ENCODE data around the gene MOGAT3. TPM values are rescaled to one million over a fixed set of nuclear protein-coding genes. Genes with fewer than 3 reads are reported as not detected.

Gene MOGAT3
- total RNA-seq, 6 donors from 2014 or later = not detected

DNA sequence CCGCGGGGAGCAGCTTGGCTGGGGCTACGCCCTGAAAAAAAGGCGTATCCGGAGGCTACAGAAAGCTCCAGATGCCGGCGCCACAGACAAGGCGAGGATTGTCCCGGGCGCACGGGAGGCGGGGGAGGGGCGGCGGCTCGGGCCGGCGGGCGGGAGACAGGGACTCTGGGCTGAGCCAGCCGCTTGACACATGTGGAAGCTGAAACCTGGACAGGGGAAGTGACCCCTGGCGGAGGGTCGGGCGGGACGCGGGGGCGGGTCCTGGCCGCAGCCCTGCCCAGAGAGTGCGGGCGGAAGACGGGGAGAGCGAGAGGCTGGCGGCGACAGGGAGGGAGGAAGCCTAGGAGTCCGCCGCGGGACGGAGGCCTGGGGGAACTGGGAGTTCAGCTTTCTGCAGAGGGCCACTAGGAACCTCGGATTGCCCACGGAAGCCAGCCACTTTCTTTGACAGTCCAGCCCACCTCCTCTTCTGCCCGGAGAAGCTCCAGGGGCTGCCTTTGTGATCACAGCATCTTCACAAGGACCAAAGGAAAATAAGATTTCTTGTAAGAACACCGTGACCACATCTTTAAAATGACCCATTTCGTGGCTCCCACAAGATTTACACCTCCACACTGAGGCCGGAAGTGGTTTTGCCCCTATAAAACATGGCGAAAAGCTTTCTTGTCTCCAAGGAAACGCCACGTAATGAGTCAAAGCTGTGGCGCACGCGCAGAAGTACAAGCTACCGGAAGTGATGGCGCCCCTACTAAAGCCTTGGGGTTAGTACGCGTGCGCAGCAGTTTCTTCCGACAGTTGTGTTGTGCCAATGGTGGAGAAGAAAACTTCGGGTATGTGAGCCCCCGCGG lies 16.8 kb upstream of the MOGAT3 start, which contains the start of the genes PLOD3 and ZNHIT1:
Gene PLOD3, minus strand, starts transcription at position 194 of the 848 bp plus-strand sequence. CDS start 307 bp downstream, outside the sequence.
Gene ZNHIT1, plus strand, starts transcription at position 778 of the 848 bp plus-strand sequence. Its CDS starts 31 bp downstream, at position 809.
- TF ChIP-seq, protein P1, sequence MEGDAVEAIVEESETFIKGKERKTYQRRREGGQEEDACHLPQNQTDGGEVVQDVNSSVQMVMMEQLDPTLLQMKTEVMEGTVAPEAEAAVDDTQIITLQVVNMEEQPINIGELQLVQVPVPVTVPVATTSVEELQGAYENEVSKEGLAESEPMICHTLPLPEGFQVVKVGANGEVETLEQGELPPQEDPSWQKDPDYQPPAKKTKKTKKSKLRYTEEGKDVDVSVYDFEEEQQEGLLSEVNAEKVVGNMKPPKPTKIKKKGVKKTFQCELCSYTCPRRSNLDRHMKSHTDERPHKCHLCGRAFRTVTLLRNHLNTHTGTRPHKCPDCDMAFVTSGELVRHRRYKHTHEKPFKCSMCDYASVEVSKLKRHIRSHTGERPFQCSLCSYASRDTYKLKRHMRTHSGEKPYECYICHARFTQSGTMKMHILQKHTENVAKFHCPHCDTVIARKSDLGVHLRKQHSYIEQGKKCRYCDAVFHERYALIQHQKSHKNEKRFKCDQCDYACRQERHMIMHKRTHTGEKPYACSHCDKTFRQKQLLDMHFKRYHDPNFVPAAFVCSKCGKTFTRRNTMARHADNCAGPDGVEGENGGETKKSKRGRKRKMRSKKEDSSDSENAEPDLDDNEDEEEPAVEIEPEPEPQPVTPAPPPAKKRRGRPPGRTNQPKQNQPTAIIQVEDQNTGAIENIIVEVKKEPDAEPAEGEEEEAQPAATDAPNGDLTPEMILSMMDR (IDR thresholded peaks at IDR 0.05) = peak in 4 of 6 experiments; percentile 9 to 30 (median 16)
- TF ChIP-seq EP300 (IDR thresholded peaks at IDR 0.05) = no peak
- peak; percentile 45 for TF ChIP-seq POLR2AphosphoS5 (IDR thresholded peaks at IDR 0.05)
- peak in 2 of 4 donors; percentile 15 to 66 for TF ChIP-seq POLR2A (IDR thresholded peaks at IDR 0.05)
- peak within 1 kb of the TSS; percentile 84 to 95 (median 91) for H3K27ac ChIP-seq
- peaks cover 0 to 30% (median 21%) of the 10 kb centered on the region in 4 donors for H3K36me3 ChIP-seq
- WGBS, 2 donors = 0 to 1% methylated on average over 22 to 37 of the region's 57 CpGs
- DNase-seq (peak; percentile 96 to 97), ATAC-seq (ENCODE audit: low FRiP score in 2 of 2) (peak; percentile 94)
- H3K4me3 ChIP-seq = peak within 1 kb of the TSS; percentile 81 to 87 (median 84)
- peaks cover 28 to 42% (median 31%) of the 10 kb centered on the region in 4 donors for H3K4me1 ChIP-seq
- H3K9me3 ChIP-seq = no peaks in the 10 kb centered on the region
- H3K27me3 ChIP-seq = no peaks in the 10 kb centered on the region

DNA sequence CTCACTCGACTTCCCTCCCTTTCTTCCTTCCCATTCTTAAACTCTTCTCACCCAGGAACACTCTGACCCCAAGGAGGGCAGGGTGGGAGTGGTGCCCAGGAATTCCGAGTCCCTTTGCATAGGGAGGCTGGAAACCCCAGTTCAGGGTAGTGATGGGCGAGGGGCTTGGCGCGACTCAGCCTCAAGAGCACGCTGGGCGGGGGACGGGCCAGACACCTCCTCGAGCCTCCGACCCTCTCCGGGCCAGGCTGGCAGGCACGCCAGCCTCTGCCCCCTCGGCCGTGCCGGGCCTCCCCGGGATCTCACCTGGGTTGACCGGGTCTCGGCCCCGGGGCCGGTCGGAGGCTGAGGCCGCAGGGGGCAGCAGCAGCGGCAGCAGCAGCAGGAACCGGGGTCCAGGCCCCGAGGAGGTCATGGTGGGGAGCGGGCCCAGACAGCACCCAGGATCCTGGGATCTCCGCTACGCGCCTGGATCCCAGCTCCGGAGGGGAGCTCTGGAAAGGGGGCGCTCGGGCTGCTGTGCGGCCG lies 16.1 kb upstream of the MOGAT3 start:
- Histone ChIP-seq H3K27me3 (no peaks in the 10 kb centered on the region), H3K4me3 (peak overlapping the region; percentile 81 to 87 (median 84)), H3K9me3 (no peaks in the 10 kb centered on the region), H3K36me3 (peaks cover 0 to 33% (median 26%) of the 10 kb centered on the region in 4 donors), H3K27ac (peak overlapping the region; percentile 84 to 95 (median 91)), H3K4me1 (peaks cover 28 to 42% (median 31%) of the 10 kb centered on the region in 4 donors)
- DNase-seq (no peak), ATAC-seq (ENCODE audit: low FRiP score in 2 of 2) (peak in 1 of 2 donors; percentile 2)
- 0 to 3% methylated on average over 5 to 11 of the region's 34 CpGs for WGBS, 2 donors
- TF ChIP-seq POLR2A (IDR thresholded peaks at IDR 0.05) (no peak), EP300 (IDR thresholded peaks at IDR 0.05) (no peak)
- TF ChIP-seq, protein P1 (IDR thresholded peaks at IDR 0.05) = no peak

DNA sequence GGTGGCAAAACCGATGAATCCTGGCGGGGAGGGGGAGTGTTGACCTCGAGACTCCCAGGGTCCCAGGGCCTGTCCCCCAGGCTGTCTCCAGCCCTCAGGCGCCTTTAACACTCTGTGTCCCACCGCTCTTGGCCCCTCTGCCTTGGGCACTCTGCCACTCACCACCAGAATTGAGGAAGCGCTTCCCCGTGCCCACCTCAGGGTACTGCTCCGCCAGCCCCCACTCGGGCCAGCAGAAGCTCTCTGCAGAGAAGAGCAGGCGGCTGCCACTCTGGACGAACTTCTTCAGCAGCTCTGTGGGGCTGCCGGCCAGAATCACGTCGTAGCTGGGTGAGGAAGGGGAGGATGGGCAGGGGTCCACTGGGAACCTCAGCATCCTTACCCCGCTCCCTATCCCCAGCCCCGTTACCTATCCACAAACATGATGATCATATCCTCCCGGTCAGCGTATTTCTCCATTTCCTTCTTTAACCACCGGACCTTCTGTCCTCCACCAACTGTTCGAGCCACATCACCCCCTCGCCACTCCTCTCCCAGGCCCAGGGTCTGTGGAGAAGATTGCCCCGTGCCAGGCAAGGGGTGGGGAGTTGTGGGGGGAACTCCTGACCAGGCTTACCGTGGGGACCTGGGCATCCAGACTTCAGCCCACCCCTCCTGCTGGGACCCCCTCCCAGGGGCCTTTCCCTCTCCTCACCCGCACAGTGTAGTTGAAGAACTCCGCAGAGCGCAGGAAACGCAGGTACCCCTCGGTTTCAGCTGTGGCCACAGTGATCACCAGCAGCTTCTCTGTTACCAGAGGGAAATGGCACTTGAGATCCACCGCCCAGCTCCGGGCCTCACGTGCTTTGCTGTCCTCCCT lies 15.4 kb upstream of the MOGAT3 start:
- ATAC-seq (ENCODE audit: low FRiP score in 2 of 2) = peak in 1 of 2 donors; percentile 10
- TF ChIP-seq POLR2AphosphoS5 (IDR thresholded peaks at IDR 0.05) (no peak), POLR2A (IDR thresholded peaks at IDR 0.05) (no peak), EP300 (IDR thresholded peaks at IDR 0.05) (no peak)
- TF ChIP-seq, protein P1 (IDR thresholded peaks at IDR 0.05) = no peak

DNA sequence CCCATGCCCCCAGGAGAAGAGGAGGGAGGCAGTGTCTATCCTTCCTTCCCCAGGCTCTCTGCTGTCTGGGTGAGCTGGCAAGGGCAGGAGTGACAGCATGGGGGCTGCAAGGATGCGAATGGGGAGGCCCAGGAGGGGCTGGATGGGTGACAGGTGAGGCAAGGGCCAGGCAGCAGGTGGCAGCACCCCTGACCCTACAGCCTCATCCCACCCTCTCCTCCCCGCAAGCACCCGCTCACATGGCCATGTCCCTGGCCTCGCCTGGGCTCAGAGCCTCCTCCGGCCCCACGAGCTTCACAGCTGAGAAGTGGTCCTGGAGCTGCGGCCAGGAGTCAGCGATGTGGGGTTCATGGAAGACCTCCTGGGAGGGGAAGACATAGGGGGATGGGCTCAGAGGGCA lies 11.2 kb upstream of the MOGAT3 start:
- DNase-seq = no peak
- 95 to 96% methylated on average over 8 of the region's 8 CpGs for WGBS, 2 donors
- H3K27ac ChIP-seq = no peak overlapping the region
- ATAC-seq (ENCODE audit: low FRiP score in 2 of 2) = no peak
- no peaks in the 10 kb centered on the region for H3K27me3 ChIP-seq
- TF ChIP-seq, protein P1 (IDR thresholded peaks at IDR 0.05) = no peak
- TF ChIP-seq EP300 (IDR thresholded peaks at IDR 0.05) (no peak), POLR2AphosphoS5 (IDR thresholded peaks at IDR 0.05) (no peak), POLR2A (IDR thresholded peaks at IDR 0.05) (no peak)
- H3K4me3 ChIP-seq = no peak overlapping the region
- H3K36me3 ChIP-seq = peaks cover 9 to 82% (median 67%) of the 10 kb centered on the region in 4 donors
- no peaks in the 10 kb centered on the region for H3K9me3 ChIP-seq
- peaks cover 10 to 14% (median 11%) of the 10 kb centered on the region in 4 donors for H3K4me1 ChIP-seq

More for the DNA sequence above, 15.4 kb upstream of the MOGAT3 start:
- H3K27ac ChIP-seq = peak overlapping the region; percentile 8 to 95 (median 91)
- H3K27me3 ChIP-seq = no peaks in the 10 kb centered on the region
- no peaks in the 10 kb centered on the region for H3K9me3 ChIP-seq
- WGBS, 2 donors = 62 to 66% methylated on average over 24 to 25 of the region's 31 CpGs
- peak overlapping the region; percentile 81 to 87 (median 84) for H3K4me3 ChIP-seq
- peaks cover 4 to 40% (median 33%) of the 10 kb centered on the region in 4 donors for H3K36me3 ChIP-seq
- H3K4me1 ChIP-seq = peaks cover 28 to 42% (median 31%) of the 10 kb centered on the region in 4 donors
- peak in 1 of 2 donors; percentile 45 for DNase-seq
